HPDE6-E6E7 (cell line): Measurements from ENCODE around the gene TSPAN15.

Experiments
- DNase-seq: peaks from one replicate; pipeline ENCODE4 v3.0.0; 2011; ENCODE audit warnings: missing footprints; ENCODE audit errors: extremely low spot score

The TSPAN15 gene

DNA sequence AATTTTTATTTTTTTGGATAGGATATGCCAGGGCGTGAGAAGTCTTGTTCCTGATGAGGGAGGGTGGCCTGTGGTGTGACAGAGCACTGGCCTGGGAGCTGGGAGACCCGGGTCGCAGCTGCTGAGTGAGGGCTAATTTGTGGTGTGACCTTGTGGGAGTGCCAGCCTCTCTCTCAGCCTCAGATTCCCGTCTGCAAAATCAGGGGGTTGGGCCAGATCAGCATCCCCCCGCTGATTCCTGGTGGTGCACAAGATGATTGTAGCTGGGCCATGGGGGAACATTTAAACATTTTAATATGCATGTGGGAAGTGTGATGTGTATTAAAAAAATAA is 14.9 kb downstream of the TSPAN15 start:
- DNase-seq, result no peak

- no peak for DNase-seq
Observed at GRCh38 chr10:69466689-69467088, 15.4 kb downstream of the TSPAN15 start.

GRCh38 chr10:69467928-69468750 is 16.9 kb downstream of the TSPAN15 start:
- DNase-seq, result no peak

- DNase-seq, result no peak
Observed at GRCh38 chr10:69468751-69469089, 17.5 kb downstream of the TSPAN15 start.

- DNase-seq, result no peak
Observed at GRCh38 chr10:69469976-69470375, 18.7 kb downstream of the TSPAN15 start.

GRCh38 chr10:69470463-69471384 is 19.5 kb downstream of the TSPAN15 start:
- no peak for DNase-seq

DNA sequence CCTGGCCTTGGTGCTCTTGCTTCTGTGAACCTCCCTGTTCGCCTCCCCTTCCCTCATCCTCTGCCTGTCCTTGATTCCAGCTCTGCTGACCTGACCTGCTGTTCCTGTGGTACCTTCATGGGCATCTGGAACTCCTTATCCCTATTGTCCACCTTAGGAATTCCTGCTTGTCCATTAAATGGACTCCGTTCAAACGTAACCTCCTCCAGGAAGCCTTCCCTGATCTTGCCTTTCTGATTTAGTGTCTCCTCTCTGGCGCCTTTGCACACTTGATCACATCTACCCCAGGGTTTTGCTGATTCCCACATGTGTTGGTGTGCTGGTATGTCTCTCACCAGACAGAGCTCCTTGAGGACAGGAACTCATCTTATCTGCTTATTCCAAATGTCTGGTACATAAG is 20.9 kb downstream of the TSPAN15 start:
- no peak for DNase-seq

- DNase-seq, result no peak
Observed at GRCh38 chr10:69472544-69472943, 21.3 kb downstream of the TSPAN15 start.

DNA sequence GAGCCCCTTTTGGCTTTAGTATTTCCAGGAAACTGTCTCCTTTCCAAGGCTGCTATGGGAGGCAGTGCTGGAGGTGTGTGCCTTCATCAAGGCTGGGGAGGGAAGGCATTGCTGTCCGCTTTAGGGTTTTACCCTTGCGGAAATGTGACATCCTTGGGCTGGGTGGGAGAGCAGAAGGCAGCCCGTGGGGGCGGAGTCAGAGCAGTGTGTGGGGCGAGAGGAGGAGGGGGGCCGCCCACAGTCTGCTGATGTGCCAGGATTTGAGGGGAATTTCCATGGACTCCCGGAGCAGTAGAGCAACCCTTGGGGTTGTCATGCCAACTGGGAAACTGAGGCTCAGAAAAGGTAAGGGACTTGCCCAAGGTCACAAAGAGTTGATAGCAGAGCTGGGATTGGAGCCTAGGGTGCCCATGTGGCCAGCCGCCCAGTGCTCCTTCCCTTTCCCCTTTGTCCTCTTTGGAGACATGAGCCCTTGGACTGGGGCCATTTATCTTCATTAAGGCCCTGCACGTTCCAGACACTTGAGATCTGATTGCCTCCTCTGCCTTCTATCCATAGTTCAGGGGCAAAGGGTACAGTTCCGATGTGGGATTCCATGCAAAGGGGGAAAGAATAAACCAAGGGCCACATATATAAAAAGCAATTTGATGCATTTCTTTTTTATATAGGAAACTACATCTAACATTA is 22.2 kb downstream of the TSPAN15 start:
- no peak for DNase-seq

GRCh38 chr10:69474742-69475432 is 23.6 kb downstream of the TSPAN15 start:
- no peak for DNase-seq

GRCh38 chr10:69475433-69475830 is 24.2 kb downstream of the TSPAN15 start:
- no peak for DNase-seq

DNA sequence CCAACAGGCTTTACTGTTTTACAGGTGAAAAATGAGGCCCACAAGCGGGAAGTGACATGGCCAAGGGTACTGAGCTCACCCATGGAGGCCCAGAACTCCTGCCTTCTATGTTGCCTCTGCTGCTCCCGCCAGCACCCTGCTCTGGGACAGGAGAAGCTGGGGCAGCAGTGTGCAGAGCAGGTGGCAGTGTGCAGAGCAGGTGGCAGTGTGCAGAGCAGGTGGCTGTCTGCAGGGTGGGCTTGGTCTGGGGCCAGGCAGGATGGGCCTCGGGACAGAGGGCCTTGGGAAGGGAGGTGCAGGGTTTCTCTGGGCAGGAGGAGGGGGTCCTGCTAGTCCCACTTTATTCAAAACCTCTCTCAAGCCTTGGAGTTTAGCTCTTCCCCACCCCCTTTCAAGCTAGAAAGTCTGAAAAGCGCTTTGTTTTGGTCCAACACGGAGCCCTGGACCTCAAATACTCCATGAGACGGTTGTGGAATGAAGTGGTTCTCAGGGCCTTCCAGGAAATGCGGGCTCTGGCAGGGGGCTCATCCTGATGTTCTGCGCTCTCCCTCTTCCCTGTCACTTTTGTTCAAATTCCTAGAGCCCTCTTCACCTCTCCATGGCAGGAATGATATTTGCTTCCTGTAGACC is 26.8 kb downstream of the TSPAN15 start:
- DNase-seq, result no peak

GRCh38 chr10:69479240-69480067 is 28.2 kb downstream of the TSPAN15 start:
- no peak for DNase-seq

- DNase-seq, result no peak
Observed at GRCh38 chr10:69480068-69480412, 28.8 kb downstream of the TSPAN15 start.

DNA sequence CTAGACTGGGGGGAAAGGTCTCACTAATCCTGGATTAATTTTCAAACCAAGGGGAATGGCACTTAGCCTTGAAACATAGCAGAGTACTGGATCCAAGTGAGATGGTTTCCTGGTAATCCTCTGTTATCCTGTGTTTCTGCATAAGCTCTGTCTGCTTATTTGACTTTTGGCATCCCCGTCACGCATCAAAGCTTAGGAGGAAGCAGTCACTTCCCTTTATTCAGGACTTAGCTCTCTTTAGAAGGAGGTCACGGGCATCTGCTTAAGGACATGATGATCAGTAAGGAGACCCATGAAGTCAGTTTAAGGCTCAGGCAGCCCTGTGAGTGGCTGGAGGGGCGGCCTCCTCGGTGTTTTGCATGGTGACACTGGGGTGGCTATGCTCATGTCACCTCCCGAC is 30.0 kb downstream of the TSPAN15 start:
- DNase-seq, result no peak

GRCh38 chr10:69481811-69482524 is 30.7 kb downstream of the TSPAN15 start:
- no peak for DNase-seq

DNA sequence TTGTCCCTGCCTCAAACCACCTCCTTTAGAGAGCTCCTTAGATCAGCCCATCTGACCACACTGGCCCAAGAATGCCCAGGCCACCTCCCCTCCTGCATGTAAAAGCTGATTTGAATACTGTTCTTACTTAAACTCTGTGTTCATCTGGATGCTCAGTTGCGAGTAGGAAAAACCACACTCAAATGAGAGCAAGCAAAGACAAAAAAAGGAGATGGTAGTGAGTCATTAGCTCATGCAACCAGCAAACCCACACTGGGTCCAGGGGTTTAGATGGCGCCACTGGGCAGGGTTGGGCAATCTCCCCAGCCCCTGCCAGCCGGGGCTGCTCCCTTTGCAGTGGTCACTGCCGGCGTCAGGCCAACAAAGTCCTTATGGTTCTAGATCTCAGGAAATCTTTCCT is 32.7 kb downstream of the TSPAN15 start:
- no peak for DNase-seq

- no peak for DNase-seq
Observed at GRCh38 chr10:69484736-69485135, 33.5 kb downstream of the TSPAN15 start.

GRCh38 chr10:69486922-69487730 is 35.9 kb downstream of the TSPAN15 start:
- DNase-seq, result peak; percentile 68
